Mammary epithelial cell (primary cell): ENCODE measurements around the gene CCL21.

Experiments
- CTCF ChIP-seq, 2 donors: IDR thresholded peaks in 1 of 2; conservative IDR thresholded peaks in 1 of 2; 2 replicates each; pipeline ENCODE4 v1.5.1; 2011 to 2012; ENCODE audit warnings: inconsistent platforms in 2 of 2, low read length in 2 of 2, mild to moderate bottlenecking in 2 of 2, control low read depth in 1 of 2, low read depth in 1 of 2; ENCODE audit not compliant: insufficient read depth in 1 of 2; ENCODE audit errors: extremely low read depth in 1 of 2
- EZH2 ChIP-seq: IDR thresholded peaks from 2 replicates; pipeline ENCODE4 v1.6.1; 2012; ENCODE audit warnings: low read length, inconsistent platforms, borderline replicate concordance

- TF ChIP-seq CTCF (conservative IDR thresholded peaks at IDR 0.05 in 1 of 2, IDR thresholded peaks at IDR 0.05 in 1 of 2; ENCODE audit: extremely low read depth in 1 of 2, insufficient read depth in 1 of 2, low read depth in 1 of 2, low read length in 2 of 2) (no peak), EZH2 (no peak)
These were observed 23.2 kb downstream of the CCL21 start for GRCh38 chr9:34686732-34687131.
